Stimulated activated CD4-positive, alpha-beta T cell treated with anti-CD3 and anti-CD28 coated beads, Interleukin-1b, Interleukin-23, amount 100 ng/mL, for 1 hour (primary cell): Measurements from ENCODE around the gene ROR2.

Experiments
- DNase-seq, 2 donors: peaks; one replicate each; pipeline ENCODE4 v3.0.0-alpha.2; 2020; ENCODE audit warnings: low read depth in 2 of 2

The ROR2 gene

GRCh38 chr9:91900797-91901177 lies 49.2 kb downstream of the ROR2 start:
- DNase-seq: no peak

GRCh38 chr9:91900055-91900796 lies 49.8 kb downstream of the ROR2 start:
- no peak for DNase-seq

- no peak for DNase-seq
These were observed 50.4 kb downstream of the ROR2 start for GRCh38 chr9:91899594-91899993.

GRCh38 chr9:91899219-91899563 lies 50.8 kb downstream of the ROR2 start:
- DNase-seq: no peak

GRCh38 chr9:91898451-91899218 lies 51.4 kb downstream of the ROR2 start:
- DNase-seq: no peak

- no peak for DNase-seq
These were observed 52.8 kb downstream of the ROR2 start for GRCh38 chr9:91897201-91897600.

- DNase-seq: no peak
These were observed 53.4 kb downstream of the ROR2 start for GRCh38 chr9:91896513-91897121.

- no peak for DNase-seq
These were observed 53.9 kb downstream of the ROR2 start for GRCh38 chr9:91896097-91896496.

- no peak for DNase-seq
These were observed 55.5 kb downstream of the ROR2 start for GRCh38 chr9:91894536-91894935.

- no peak for DNase-seq
These were observed 56.0 kb downstream of the ROR2 start for GRCh38 chr9:91894023-91894422.

GRCh38 chr9:91891915-91892314 lies 58.1 kb downstream of the ROR2 start:
- DNase-seq: no peak

- DNase-seq: no peak
These were observed 59.4 kb downstream of the ROR2 start for GRCh38 chr9:91890662-91891061.

- no peak for DNase-seq
These were observed 60.7 kb downstream of the ROR2 start for GRCh38 chr9:91889161-91889911.

- no peak for DNase-seq
These were observed 63.5 kb downstream of the ROR2 start for GRCh38 chr9:91886414-91887076.

- no peak for DNase-seq
These were observed 64.1 kb downstream of the ROR2 start for GRCh38 chr9:91885746-91886413.

- DNase-seq: no peak
These were observed 65.0 kb downstream of the ROR2 start for GRCh38 chr9:91884696-91885687.

- no peak for DNase-seq
These were observed 65.9 kb downstream of the ROR2 start for GRCh38 chr9:91884153-91884552.

GRCh38 chr9:91883503-91883902 lies 66.5 kb downstream of the ROR2 start:
- no peak for DNase-seq

GRCh38 chr9:91882627-91883026 lies 67.4 kb downstream of the ROR2 start:
- DNase-seq: no peak

- DNase-seq: no peak
These were observed 69.6 kb downstream of the ROR2 start for GRCh38 chr9:91880378-91880972.
